ENCODE data around the gene PCDHAC1.

The PCDHAC1 gene

DNA sequence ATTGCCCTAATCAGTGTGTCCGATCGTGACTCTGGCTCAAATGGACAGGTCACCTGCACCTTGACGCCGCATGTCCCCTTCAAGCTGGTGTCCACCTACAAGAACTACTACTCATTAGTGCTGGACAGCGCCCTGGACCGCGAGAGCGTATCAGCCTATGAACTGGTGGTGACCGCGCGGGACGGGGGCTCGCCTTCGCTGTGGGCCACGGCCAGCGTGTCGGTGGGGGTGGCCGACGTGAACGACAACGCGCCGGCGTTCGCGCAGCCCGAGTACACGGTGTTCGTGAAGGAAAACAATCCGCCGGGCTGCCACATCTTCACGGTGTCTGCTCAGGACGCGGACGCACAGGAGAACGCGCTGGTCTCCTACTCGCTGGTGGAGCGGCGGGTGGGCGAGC lies 42.7 kb upstream of the PCDHAC1 start:
- Histone ChIP-seq H3K4me3 (replicated peaks; ENCODE audit: low read depth, low read length) (no peak overlapping the region), H3K36me3 (ENCODE audit: control insufficient read depth, insufficient read depth, low read length) (no peaks in the 10 kb centered on the region), H3K27me3 (replicated peaks; ENCODE audit: control insufficient read depth, insufficient read depth, low read length) (no peaks in the 10 kb centered on the region)
- TF ChIP-seq, protein P1, sequence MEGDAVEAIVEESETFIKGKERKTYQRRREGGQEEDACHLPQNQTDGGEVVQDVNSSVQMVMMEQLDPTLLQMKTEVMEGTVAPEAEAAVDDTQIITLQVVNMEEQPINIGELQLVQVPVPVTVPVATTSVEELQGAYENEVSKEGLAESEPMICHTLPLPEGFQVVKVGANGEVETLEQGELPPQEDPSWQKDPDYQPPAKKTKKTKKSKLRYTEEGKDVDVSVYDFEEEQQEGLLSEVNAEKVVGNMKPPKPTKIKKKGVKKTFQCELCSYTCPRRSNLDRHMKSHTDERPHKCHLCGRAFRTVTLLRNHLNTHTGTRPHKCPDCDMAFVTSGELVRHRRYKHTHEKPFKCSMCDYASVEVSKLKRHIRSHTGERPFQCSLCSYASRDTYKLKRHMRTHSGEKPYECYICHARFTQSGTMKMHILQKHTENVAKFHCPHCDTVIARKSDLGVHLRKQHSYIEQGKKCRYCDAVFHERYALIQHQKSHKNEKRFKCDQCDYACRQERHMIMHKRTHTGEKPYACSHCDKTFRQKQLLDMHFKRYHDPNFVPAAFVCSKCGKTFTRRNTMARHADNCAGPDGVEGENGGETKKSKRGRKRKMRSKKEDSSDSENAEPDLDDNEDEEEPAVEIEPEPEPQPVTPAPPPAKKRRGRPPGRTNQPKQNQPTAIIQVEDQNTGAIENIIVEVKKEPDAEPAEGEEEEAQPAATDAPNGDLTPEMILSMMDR (IDR thresholded peaks at IDR 0.05; ENCODE audit: insufficient read depth, low read length, poor library complexity, severe bottlenecking) = no peak
- DNase-seq (ENCODE audit: extremely low read depth, insufficient read length) = no peak

DNA sequence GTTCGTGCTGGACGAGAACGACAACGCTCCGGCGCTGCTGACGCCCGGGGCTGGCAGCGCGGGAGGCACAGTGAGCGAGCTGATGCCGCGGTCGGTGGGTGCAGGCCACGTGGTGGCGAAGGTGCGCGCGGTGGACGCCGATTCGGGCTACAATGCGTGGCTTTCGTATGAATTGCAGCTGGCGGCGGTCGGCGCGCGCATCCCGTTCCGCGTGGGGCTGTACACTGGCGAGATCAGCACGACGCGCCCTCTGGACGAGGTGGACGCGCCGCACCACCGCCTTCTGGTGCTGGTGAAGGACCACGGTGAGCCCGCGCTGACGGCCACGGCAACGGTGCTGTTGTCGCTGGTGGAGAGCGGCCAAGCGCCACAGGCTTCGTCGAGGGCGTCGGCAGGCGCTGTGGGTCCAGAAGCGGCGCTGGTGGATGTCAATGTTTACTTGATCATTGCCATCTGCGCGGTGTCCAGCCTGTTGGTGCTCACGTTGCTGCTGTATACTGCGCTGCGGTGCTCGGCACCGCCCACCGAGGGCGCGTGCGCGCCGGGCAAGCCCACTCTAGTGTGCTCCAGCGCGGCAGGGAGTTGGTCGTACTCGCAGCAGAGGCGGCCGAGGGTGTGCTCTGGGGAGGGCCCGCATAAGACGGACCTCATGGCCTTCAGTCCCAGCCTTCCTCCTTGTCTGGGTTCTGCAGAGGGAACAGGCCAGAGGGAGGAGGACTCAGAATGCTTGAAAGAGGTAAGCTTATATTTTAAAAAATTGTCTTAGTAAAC lies 42.0 kb upstream of the PCDHAC1 start:
- TF ChIP-seq, protein P1 (IDR thresholded peaks at IDR 0.05; ENCODE audit: insufficient read depth, low read length, poor library complexity, severe bottlenecking) = no peak
- no peaks in the 10 kb centered on the region for H3K27me3 ChIP-seq (replicated peaks; ENCODE audit: control insufficient read depth, insufficient read depth, low read length)
- no peaks in the 10 kb centered on the region for H3K36me3 ChIP-seq (ENCODE audit: control insufficient read depth, insufficient read depth, low read length)
- H3K4me3 ChIP-seq (replicated peaks; ENCODE audit: low read depth, low read length) = no peak overlapping the region
- no peak for DNase-seq (ENCODE audit: extremely low read depth, insufficient read length)

DNA sequence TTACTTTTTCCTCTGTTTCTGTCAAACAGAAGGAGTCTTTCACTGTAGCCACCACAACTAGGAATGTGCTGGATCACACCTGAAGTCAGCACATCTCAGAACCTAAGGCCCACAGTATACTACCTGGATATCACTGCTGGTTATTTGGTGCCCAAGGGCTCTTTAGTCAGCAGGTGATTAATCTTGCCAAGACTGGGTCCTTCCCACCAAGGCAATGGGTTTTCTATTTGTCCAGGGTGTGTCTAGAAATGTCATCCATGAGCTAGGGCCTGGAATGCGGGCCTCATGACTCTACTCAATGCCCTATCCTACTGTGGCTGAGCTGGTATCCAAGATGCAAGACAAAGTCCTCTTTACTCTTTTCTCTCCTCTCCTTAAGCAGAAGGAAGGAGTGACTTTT lies 9.8 kb upstream of the PCDHAC1 start:
- no peak for DNase-seq (ENCODE audit: extremely low read depth, insufficient read length)
- H3K4me3 ChIP-seq (replicated peaks; ENCODE audit: low read depth, low read length) = no peak overlapping the region
- H3K27me3 ChIP-seq (replicated peaks; ENCODE audit: control insufficient read depth, insufficient read depth, low read length) = no peaks in the 10 kb centered on the region
- TF ChIP-seq, protein P1 (IDR thresholded peaks at IDR 0.05; ENCODE audit: insufficient read depth, low read length, poor library complexity, severe bottlenecking) = no peak
- H3K36me3 ChIP-seq (ENCODE audit: control insufficient read depth, insufficient read depth, low read length) = no peaks in the 10 kb centered on the region

DNA sequence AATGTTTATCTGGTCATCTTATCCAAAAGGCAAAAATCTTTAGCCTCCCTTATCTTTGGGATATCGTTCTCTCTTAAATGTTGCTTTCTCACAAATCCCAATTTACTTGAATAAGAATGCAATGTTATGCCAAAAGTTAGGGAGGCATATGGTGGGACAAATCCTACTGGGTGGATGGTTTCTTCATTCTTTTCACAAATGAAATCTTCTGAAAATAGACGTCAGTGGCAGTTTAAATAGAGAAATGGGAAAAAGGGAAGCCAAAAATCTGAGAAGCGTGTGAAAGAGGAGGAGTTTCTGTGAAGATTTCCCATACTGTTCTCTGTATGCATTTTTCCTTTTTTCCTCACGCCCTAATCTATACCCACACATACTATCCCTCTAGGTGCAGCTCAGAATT lies 2.5 kb upstream of the PCDHAC1 start:
- TF ChIP-seq, protein P1 (IDR thresholded peaks at IDR 0.05; ENCODE audit: insufficient read depth, low read length, poor library complexity, severe bottlenecking) = no peak
- Histone ChIP-seq H3K4me3 (replicated peaks; ENCODE audit: low read depth, low read length) (no peak overlapping the region), H3K27me3 (replicated peaks; ENCODE audit: control insufficient read depth, insufficient read depth, low read length) (no peaks in the 10 kb centered on the region), H3K36me3 (ENCODE audit: control insufficient read depth, insufficient read depth, low read length) (no peaks in the 10 kb centered on the region)
- DNase-seq (ENCODE audit: extremely low read depth, insufficient read length) = no peak

DNA sequence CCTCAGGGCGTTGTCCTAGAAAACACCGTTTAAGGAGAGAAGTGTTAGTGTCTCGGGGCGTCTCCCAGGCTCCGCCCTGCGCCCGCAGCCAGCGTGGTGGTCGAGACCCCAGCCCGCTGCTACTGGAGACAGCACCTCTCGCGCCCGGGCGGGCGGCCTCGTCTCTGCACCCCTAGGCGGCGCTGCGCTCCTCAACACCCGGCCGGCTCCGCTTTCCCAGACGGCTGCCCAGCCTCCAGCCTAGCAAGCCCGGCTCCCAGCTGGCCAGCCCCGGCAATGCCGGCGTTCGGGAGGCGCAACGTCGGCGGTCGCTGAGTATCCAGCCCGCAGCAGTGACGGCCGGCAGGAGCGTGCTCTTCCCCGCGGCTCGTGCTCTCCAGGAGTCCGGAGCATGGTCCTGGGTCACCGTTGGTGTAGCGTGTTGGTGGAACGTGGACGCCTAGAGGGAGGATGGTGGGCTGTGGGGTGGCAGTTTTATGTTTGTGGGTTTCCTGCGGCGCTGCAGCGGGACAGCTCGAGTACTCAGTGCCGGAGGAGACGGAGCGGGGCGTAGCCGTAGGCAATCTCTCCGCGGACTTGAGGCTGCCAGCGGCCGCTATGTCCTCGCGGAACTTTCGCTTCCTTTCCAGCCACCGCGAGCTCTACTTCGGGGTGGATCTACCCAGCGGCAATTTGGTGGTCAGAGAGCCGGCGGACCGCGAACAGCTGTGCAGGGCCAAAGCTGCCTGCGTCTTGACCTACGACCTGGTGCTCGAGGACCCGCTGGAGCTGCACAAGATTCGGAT lies 536 bp downstream of the PCDHAC1 start:
- H3K4me3 ChIP-seq (replicated peaks; ENCODE audit: low read depth, low read length) = no peak overlapping the region
- DNase-seq (ENCODE audit: extremely low read depth, insufficient read length) = peak; percentile 9

More for the DNA sequence above, 536 bp downstream of the PCDHAC1 start:
- Histone ChIP-seq H3K27me3 (replicated peaks; ENCODE audit: control insufficient read depth, insufficient read depth, low read length) (no peaks in the 10 kb centered on the region), H3K36me3 (ENCODE audit: control insufficient read depth, insufficient read depth, low read length) (no peaks in the 10 kb centered on the region)
- TF ChIP-seq, protein P1 (IDR thresholded peaks at IDR 0.05; ENCODE audit: insufficient read depth, low read length, poor library complexity, severe bottlenecking) = no peak
